HG03457 (cell line): ENCODE results near the gene OXSM.

ENCODE experiments used
- ATAC-seq: cut with Tn5 transposase; IDR thresholded peaks from one replicate; pipeline ENCODE4 v1.9.1; 2021; ENCODE audit warnings: moderate number of reproducible peaks; ENCODE audit not compliant: unreplicated experiment

Gene OXSM

DNA sequence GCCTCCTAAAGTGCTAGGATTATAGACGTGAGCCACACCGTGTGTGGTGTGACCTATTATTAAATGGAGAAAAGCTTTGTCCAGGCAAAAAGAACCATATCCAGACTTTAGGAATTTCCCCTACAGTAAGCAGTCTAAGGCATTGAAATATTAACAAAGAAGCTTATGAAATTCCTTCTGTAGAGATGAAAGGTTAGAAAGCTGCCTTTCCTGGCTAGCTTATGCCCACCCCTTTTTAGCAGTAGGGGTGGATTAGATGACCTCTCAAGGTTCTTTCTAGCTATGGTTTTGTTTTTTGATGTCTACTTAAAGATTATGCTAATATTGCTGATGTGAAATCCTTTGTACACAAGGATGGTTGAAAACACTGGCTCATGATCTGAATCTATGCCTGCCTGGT lies 13.9 kb downstream of the OXSM start:
- ATAC-seq = no peak

DNA sequence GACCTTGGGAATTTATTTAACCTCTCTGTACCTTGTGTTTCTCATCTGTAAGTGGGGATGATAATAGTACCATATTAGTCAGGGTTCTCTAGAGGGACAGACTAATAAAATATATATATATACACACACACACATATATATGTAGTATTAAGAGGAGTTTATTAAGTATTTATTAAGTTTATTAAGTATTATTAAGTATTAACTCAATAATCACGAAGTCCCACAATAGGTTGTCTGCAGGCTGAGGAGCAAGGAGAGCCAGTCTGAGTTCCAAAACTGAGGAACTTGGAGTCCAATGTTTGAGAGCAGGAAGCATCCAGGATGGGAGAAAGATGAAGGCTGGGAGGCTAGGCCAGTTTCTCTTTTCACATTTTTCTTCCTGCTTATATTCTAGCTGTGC lies 14.8 kb downstream of the OXSM start:
- no peak for ATAC-seq

DNA sequence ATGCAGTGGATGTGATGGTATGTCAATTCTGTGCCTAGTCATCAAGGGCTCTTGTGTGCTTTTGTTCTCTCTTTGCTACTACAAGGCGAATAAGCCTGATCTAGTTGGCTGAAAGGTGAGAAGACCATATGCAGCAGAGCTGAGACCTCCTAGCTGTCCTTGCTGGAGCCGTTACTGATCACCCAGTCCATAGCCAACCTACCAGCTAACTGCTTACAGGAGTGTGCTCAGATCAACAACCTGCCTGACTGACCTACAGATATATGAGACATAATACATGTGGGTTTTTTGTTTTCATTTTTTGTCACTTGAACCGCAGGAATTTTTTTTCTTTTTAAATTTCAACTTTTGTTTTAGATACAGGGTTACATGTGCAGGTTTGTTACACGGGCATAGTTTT lies 22.8 kb downstream of the OXSM start:
- no peak for ATAC-seq

DNA sequence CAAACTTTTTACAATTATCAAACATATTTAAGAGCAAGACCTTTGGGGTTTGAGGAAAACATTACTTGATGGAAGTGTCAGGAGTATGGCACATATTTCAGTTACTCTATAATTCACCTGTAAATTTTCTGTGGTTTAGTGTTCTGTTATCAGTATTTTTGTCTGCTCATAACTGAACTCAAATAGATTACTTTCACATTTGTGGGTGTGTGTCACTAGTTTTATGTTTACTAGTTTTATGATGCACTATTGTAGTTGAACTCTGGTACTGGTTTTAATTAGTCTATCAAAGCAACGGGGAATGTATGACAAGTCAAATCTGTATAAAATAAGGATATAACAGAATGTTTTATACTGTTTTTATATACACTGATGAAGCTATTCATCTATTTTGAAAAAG lies 27.2 kb downstream of the OXSM start:
- no peak for ATAC-seq

GRCh38 chr3:25817638-25818037 lies 27.7 kb downstream of the OXSM start:
- ATAC-seq = no peak

- ATAC-seq = no peak
These were observed 28.4 kb downstream of the OXSM start for GRCh38 chr3:25818335-25818734.

DNA sequence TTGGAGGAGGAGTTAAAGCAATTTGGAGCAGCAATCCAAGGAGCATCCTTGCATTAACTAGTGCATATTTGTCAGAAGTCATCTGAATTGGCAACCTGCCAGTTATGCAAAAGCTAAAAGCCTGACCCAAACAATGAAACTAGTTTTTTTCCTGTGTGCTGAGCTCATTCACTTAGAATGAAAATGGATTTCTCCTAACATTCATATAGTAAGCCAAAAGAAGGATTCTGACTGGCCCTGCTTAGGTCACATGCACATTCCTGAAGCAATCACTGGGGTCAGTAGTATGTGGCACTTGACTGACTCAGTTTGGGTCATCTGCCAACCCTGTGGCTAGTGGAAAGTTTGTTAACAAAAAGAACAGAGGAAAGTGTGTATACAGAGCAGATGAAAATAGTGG lies 30.5 kb downstream of the OXSM start:
- ATAC-seq = no peak

DNA sequence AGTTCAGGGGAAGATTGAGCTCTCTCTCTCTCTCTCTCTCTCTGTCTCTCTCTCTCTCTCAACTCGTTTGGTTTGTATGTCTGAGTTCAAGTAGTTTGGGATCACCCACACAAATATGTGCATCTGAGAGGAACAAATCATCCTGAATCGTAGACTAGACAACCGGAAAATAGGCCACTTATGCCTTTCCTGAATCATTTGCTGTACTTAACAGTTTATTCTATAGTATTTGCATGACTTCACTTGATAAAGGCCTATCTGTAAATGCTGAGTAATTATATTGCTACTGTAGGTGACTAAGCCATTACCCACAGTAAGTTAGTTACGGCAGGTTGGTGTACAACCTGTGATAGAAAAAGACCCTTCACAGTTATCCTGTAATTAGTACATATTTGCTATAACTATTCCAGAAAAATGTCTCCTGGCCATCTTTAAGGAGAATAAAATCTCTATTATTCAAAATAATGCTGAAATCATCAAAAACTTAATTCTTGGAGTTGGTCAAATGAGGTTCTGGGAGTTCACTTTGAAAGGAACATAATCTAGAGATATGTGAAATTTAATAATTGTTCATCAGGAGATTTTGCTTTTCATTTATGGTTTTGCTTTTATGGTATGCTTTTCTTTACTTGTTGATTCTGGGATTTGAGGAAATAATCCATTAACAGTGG lies 31.1 kb downstream of the OXSM start:
- no peak for ATAC-seq

- ATAC-seq = no peak
These were observed 32.1 kb downstream of the OXSM start for GRCh38 chr3:25821746-25822573.

DNA sequence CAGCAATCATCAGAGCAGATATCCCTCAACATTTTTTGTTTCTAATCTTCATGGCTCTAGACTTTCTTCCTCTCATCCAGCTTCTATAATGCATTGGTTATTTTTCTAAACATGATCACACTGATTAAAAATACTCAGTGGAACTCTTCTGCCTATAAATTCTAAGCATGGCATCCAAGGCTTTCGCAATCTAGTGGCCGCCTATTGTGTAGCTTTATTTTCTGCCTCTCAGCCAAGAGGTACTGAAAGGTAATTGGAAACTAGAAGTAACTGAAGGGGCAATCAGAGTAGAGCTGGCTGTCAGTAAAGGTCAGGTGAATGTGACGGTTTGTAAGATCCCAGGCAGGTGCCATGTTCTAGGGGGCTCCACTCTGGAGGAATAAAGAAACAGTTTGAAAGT lies 33.4 kb downstream of the OXSM start:
- no peak for ATAC-seq

- no peak for ATAC-seq
These were observed 36.6 kb downstream of the OXSM start for GRCh38 chr3:25826510-25826909.

DNA sequence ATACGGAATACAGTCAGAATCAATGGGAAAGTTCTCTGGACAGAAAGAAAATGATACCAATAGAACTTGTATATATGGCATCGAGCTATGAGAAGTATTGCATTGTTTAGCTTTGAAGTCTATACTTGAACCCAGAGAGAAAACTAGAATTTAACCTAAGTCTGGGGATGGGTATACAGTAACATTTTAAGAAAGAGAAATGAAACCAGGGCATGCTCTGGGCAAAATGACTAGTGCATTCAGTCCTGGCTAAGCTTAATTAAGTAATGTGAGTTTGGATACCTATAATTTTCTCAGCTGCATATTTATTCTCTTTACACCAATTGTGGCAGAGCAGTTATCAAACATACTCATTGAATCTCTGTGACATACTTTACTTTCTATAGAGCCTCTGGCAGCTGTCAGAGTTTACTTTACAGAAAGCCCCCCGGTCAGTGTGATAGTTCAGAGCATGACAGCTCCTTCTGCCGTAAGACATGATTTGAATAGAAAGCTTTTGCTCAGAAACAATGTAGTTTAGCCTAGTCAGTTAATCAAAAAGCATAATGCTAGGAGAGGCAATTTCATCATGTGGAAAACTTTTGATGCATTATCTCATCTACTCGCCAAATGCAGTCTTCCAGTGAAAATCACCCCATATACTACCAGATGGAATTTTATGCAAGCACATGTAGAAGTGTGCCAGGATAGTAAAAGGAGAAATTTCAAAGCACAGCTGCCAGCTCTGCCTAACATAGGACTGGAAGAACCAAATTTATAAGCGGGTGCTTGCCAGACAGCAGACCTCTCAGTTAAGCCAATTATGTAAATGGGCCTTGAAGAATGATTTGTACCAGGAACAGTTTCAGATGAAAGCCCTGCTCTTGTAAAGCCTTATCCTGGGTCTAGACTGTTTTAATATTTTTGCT lies 40.7 kb downstream of the OXSM start:
- no peak for ATAC-seq

DNA sequence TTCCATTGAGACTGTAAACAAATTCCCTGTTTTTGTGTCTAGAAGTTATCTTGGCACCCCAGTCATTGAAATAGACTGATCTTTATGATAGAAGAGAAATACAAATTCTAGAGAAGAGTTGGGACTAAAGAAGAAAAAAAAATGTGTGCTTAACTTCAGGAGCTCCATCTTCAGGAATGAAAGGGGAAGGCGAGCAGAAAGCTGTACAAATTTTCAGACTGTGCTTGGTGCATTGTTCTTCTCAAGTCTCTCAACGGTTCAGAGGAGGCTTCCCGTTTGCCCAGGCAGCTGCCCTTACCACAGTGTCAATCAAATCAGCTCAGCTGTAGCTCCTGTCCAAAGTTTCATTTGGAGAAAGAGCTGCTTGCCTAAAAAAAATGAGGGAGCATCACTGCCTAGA lies 41.7 kb downstream of the OXSM start:
- ATAC-seq = no peak

DNA sequence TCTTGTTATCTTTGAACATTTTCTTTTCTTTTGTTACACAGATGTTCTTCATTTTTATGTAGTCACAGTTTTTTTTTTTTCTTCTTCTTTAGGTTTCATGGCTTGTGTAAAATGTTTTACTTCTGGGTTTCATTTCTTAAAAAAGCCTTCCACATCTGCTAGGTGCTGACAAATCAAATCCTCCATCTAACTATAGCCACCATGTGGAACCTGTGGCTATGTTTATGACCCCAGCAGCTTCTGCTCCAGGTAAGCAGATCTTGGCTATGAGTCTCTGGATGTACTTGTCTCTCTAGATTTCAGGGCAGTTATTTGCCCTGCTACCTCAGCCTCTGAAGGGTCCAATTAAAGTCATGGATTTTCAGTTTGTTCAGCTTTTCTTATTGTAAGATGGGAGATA lies 44.5 kb downstream of the OXSM start:
- no peak for ATAC-seq

DNA sequence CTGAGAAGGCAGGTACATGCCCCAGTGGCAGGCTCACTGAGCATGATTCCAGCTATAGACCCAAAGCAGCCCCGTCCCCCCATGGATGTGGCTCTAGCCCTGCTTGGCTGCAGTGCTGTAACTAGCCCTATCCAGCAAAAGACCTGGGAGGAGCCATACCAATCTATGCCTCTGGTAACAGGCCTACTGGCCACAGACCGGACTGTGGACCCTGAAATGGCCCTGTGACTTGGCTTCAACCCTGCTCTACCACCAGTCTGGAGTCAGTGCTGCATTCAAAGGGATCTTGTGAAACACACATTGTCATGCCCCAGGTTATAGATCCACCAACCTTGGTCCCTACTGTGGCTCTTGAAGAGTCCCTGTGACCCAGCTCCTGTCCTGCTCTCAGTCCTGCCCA lies 46.7 kb downstream of the OXSM start:
- no peak for ATAC-seq

GRCh38 chr3:25837038-25837437 lies 47.1 kb downstream of the OXSM start:
- ATAC-seq = no peak

GRCh38 chr3:25840099-25840498 lies 50.2 kb downstream of the OXSM start:
- ATAC-seq = no peak

GRCh38 chr3:25843332-25843731 lies 53.4 kb downstream of the OXSM start:
- ATAC-seq = no peak
